Astrocyte (in vitro differentiated cells and primary cell): Measurements from ENCODE around the gene IL17C. TPM values are rescaled to one million over a fixed set of nuclear protein-coding genes. Genes with fewer than 3 reads are reported as not detected.
A peak's percentile ranks its signal among the peaks of the same experiment; 100 is the strongest.

ENCODE experiments used
- DNase-seq: peaks from one replicate; pipeline ENCODE4 v3.0.0-alpha.2; 2010; ENCODE audit warnings: low read depth
- FAIRE-seq: peaks from 2 replicates; lab custom pipeline; 2011; peaks lifted over from hg19 to GRCh38; lab: Jason Lieb, UNC
- H2AFZ ChIP-seq: 2 replicates; pipeline ENCODE4 v1.6.0; 2012; ENCODE audit warnings: low read depth, low read length, inconsistent platforms
- H3K27ac ChIP-seq: 2 replicates; pipeline ENCODE4 v1.5.1; 2011; ENCODE audit warnings: low read depth, low read length, inconsistent platforms
- H3K27me3 ChIP-seq: 2 replicates; pipeline ENCODE4 v1.6.0; 2011; ENCODE audit warnings: low read length, inconsistent platforms; ENCODE audit not compliant: insufficient read depth
- H3K36me3 ChIP-seq: 2 replicates; pipeline ENCODE4 v1.5.1; 2011; ENCODE audit warnings: low read length, inconsistent platforms; ENCODE audit not compliant: insufficient read depth
- H3K4me1 ChIP-seq: 2 replicates; pipeline ENCODE4 v1.5.1; 2011; ENCODE audit warnings: low read length, inconsistent platforms; ENCODE audit not compliant: insufficient read depth
- H3K4me2 ChIP-seq: 2 replicates; pipeline ENCODE4 v1.6.0; 2012; ENCODE audit warnings: low read length, inconsistent platforms
- H3K4me3 ChIP-seq: 2 replicates; pipeline ENCODE4 v1.5.1; 2011; ENCODE audit warnings: low read depth, mild to moderate bottlenecking, low read length, inconsistent platforms; ENCODE audit not compliant: insufficient read depth
- H3K79me2 ChIP-seq: 2 replicates; pipeline ENCODE4 v1.6.0; 2012; ENCODE audit warnings: mild to moderate bottlenecking, low read length, inconsistent platforms; ENCODE audit not compliant: insufficient read depth
- H3K9ac ChIP-seq: 2 replicates; pipeline ENCODE4 v1.6.0; 2012; ENCODE audit warnings: mild to moderate bottlenecking, low read length, inconsistent platforms
- H3K9me3 ChIP-seq: 2 replicates; pipeline ENCODE4 v1.5.1; 2012; ENCODE audit warnings: low read depth, mild to moderate bottlenecking, low read length, inconsistent platforms; ENCODE audit not compliant: insufficient read depth
- H4K20me1 ChIP-seq: 2 replicates; pipeline ENCODE4 v1.6.0; 2012; ENCODE audit warnings: low read length, inconsistent platforms; ENCODE audit not compliant: insufficient read depth
- H3K27ac Mint-ChIP-seq: one replicate; pipeline ENCODE4 v1.8.0; 2021; ENCODE audit warnings: mild to moderate bottlenecking, mixed read lengths; ENCODE audit not compliant: unreplicated experiment
- H3K27me3 Mint-ChIP-seq: one replicate; pipeline ENCODE4 v1.8.0; 2021; ENCODE audit warnings: low read depth, mixed read lengths; ENCODE audit not compliant: unreplicated experiment
- H3K36me3 Mint-ChIP-seq: one replicate; pipeline ENCODE4 v1.8.0; 2021; ENCODE audit warnings: low read depth, mixed read lengths; ENCODE audit not compliant: unreplicated experiment
- H3K4me1 Mint-ChIP-seq: one replicate; pipeline ENCODE4 v1.8.0; 2021; ENCODE audit warnings: low read depth, mixed read lengths; ENCODE audit not compliant: unreplicated experiment
- H3K4me3 Mint-ChIP-seq: one replicate; pipeline ENCODE4 v1.8.0; 2021; ENCODE audit warnings: mild to moderate bottlenecking, moderate library complexity, mixed read lengths; ENCODE audit not compliant: unreplicated experiment
- H3K9me3 Mint-ChIP-seq: one replicate; pipeline ENCODE4 v1.8.0; 2021; ENCODE audit warnings: mild to moderate bottlenecking, mixed read lengths; ENCODE audit not compliant: unreplicated experiment
- CTCF ChIP-seq: IDR thresholded peaks from 2 replicates; pipeline ENCODE4 v1.5.1; 2011; ENCODE audit warnings: low read depth, mild to moderate bottlenecking, inconsistent platforms, low read length, moderate library complexity; ENCODE audit not compliant: insufficient read depth
- EZH2 ChIP-seq: IDR thresholded peaks from 2 replicates; pipeline ENCODE4 v1.6.1; 2012; ENCODE audit warnings: mild to moderate bottlenecking, low read length, inconsistent platforms; ENCODE audit not compliant: insufficient read depth
- total RNA-seq: library from RNA; stranded (reverse); gene quantifications from 2 replicates; pipeline ENCODE4 v1.2.1, GENCODE V29; 2021

IL17C gene
- total RNA-seq, 1 donor from 2014 or later: 0.36 TPM

GRCh38 chr16:88647178-88648070, 9.1 kb downstream of the IL17C start:
- no peak for TF ChIP-seq EZH2
- no peak for TF ChIP-seq CTCF
- H4K20me1 ChIP-seq: peaks cover 20% of the 10 kb centered on the region
- FAIRE-seq: no peak
- H3K4me1 ChIP-seq: peaks cover 12% of the 10 kb centered on the region
- H3K27ac ChIP-seq: no peak overlapping the region
- H3K9me3 Mint-ChIP-seq: no peaks in the 10 kb centered on the region
- DNase-seq: no peak
- no peak overlapping the region for H2AFZ ChIP-seq
- H3K9me3 ChIP-seq: no peaks in the 10 kb centered on the region
- H3K36me3 Mint-ChIP-seq: peaks cover 9% of the 10 kb centered on the region
- no peak overlapping the region for H3K4me3 ChIP-seq
- H3K4me2 ChIP-seq: no peak overlapping the region
- H3K4me1 Mint-ChIP-seq: peaks cover 4% of the 10 kb centered on the region
- no peak overlapping the region for H3K27ac Mint-ChIP-seq
- H3K79me2 ChIP-seq: no peaks in the 10 kb centered on the region
- H3K27me3 ChIP-seq: no peaks in the 10 kb centered on the region
- H3K27me3 Mint-ChIP-seq: no peaks in the 10 kb centered on the region
- H3K4me3 Mint-ChIP-seq: no peak overlapping the region
- no peaks in the 10 kb centered on the region for H3K36me3 ChIP-seq
- H3K9ac ChIP-seq: no peak overlapping the region

GRCh38 chr16:88649195-88649923, 11.0 kb downstream of the IL17C start:
- Mint-ChIP-seq H3K36me3 (peaks cover 9% of the 10 kb centered on the region), H3K9me3 (no peaks in the 10 kb centered on the region), H3K4me1 (peaks cover 4% of the 10 kb centered on the region), H3K27ac (no peak overlapping the region), H3K27me3 (no peaks in the 10 kb centered on the region), H3K4me3 (peak overlapping the region; percentile 91)
- H3K4me2 ChIP-seq: peak overlapping the region; percentile 92
- TF ChIP-seq EZH2 (no peak), CTCF (no peak)
- FAIRE-seq (no peak), DNase-seq (no peak)
- H3K4me1 ChIP-seq: peaks cover 12% of the 10 kb centered on the region
- H3K79me2 ChIP-seq: no peaks in the 10 kb centered on the region
- H3K4me3 ChIP-seq: peak overlapping the region; percentile 63
- H2AFZ ChIP-seq: no peak overlapping the region
- no peaks in the 10 kb centered on the region for H3K36me3 ChIP-seq
- peak overlapping the region; percentile 69 for H3K9ac ChIP-seq
- no peak overlapping the region for H3K27ac ChIP-seq
- H4K20me1 ChIP-seq: peaks cover 20% of the 10 kb centered on the region
- H3K9me3 ChIP-seq: no peaks in the 10 kb centered on the region
- H3K27me3 ChIP-seq: no peaks in the 10 kb centered on the region
